GM12892 (cell line): ENCODE data around the gene AGO4.

ENCODE experiments used
- POLR2A ChIP-seq: IDR thresholded peaks from 2 replicates; pipeline ENCODE4 v1.6.1; 2011; ENCODE audit warnings: low read depth, low read length, control low read depth
- POLR2AphosphoS5 ChIP-seq: IDR thresholded peaks from 2 replicates; pipeline ENCODE4 v1.6.1; 2011; ENCODE audit warnings: low read depth, low read length, control low read depth

DNA sequence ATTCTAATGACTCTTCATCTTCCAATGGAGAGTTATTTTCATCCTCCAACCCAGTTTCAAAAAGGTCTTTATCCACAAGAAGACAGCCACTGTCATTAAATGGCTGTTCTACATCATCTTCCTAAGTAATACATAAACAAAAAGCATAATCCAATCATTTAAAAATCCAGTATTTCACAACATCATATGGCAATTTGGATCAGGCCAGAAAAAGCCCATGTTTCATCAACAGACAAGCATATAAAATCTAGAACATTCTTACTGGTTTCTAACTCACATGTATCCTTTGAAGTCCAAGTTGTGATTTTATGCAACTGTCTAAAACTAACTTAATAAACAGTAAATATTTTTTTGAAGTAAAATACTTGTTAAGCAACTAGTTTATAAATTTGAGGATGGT, 44.6 kb upstream of the AGO4 start:
- TF ChIP-seq POLR2AphosphoS5 (no peak), POLR2A (no peak)
